Activated naive CD8-positive, alpha-beta T cell treated with anti-CD3 and anti-CD28 coated beads, Interleukin-2, amount 50 U/mL, for 24 hours (primary cell): Measurements from ENCODE around the gene SVIP.

Experiments
- ATAC-seq: fragments of 150-1000 bp; cut with Tn5 transposase; one replicate; pipeline ENCODE4 v1.10.0; 2021
- DNase-seq: peaks from one replicate; pipeline ENCODE4 v3.0.0; 2021
- H3K27ac Mint-ChIP-seq: one replicate; pipeline ENCODE4 v1.8.0; 2021; ENCODE audit warnings: mild to moderate bottlenecking, mixed read lengths
- H3K27me3 Mint-ChIP-seq: one replicate; pipeline ENCODE4 v1.8.0; 2021; ENCODE audit warnings: mixed read lengths
- H3K36me3 Mint-ChIP-seq: one replicate; pipeline ENCODE4 v1.8.0; 2021; ENCODE audit warnings: low read depth, mixed read lengths
- H3K4me1 Mint-ChIP-seq: one replicate; pipeline ENCODE4 v1.8.0; 2021; ENCODE audit warnings: mixed read lengths
- H3K4me3 Mint-ChIP-seq: one replicate; pipeline ENCODE4 v1.8.0; 2021; ENCODE audit warnings: mild to moderate bottlenecking, moderate library complexity, mixed read lengths
- H3K9me3 Mint-ChIP-seq: one replicate; pipeline ENCODE4 v1.8.0; 2021; ENCODE audit warnings: mixed read lengths

The SVIP gene

GRCh38 chr11:22778642-22779041 is 51.0 kb downstream of the SVIP start:
- Mint-ChIP-seq H3K4me1 (peaks cover 6% of the 10 kb centered on the region), H3K36me3 (no peaks in the 10 kb centered on the region), H3K27ac (no peak overlapping the region), H3K27me3 (peaks cover 7% of the 10 kb centered on the region), H3K9me3 (no peaks in the 10 kb centered on the region), H3K4me3 (no peak overlapping the region)
- DNase-seq (no peak), ATAC-seq (no peak)

- peaks cover 7% of the 10 kb centered on the region for H3K27me3 Mint-ChIP-seq
- H3K9me3 Mint-ChIP-seq, result no peaks in the 10 kb centered on the region
- no peak overlapping the region for H3K4me3 Mint-ChIP-seq
- H3K27ac Mint-ChIP-seq, result no peak overlapping the region
- ATAC-seq (no peak), DNase-seq (no peak)
- H3K36me3 Mint-ChIP-seq, result no peaks in the 10 kb centered on the region
- H3K4me1 Mint-ChIP-seq, result no peaks in the 10 kb centered on the region
Measured at GRCh38 chr11:22775248-22775647, 54.4 kb downstream of the SVIP start.

- Mint-ChIP-seq H3K4me3 (no peak overlapping the region), H3K4me1 (no peaks in the 10 kb centered on the region), H3K27ac (no peak overlapping the region), H3K9me3 (peaks cover 2% of the 10 kb centered on the region), H3K36me3 (no peaks in the 10 kb centered on the region), H3K27me3 (peaks cover 7% of the 10 kb centered on the region)
- ATAC-seq, result no peak
- no peak for DNase-seq
Measured at GRCh38 chr11:22774716-22775115, 54.9 kb downstream of the SVIP start.

DNA sequence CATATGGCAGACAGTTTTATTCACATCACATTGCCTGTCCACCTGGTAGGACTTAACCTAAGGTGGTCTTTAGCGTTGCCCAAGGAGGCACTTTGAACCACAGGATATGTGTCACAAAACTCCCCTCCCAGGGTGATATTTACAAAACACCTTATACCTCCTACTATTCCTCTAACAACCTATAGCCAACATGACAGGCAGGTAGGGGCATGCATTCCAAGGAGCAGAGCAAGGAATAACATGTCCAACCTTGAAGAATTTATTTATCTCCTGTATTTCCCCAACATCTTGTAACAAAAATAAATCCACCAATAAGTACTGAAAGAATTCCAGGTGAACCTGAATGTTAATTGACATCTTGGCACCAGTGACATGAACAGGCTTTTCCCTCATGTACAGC is 60.5 kb downstream of the SVIP start:
- Mint-ChIP-seq H3K4me1 (no peaks in the 10 kb centered on the region), H3K27ac (no peak overlapping the region), H3K36me3 (no peaks in the 10 kb centered on the region), H3K4me3 (no peak overlapping the region), H3K9me3 (peaks cover 8% of the 10 kb centered on the region), H3K27me3 (no peaks in the 10 kb centered on the region)
- no peak for ATAC-seq
- no peak for DNase-seq
